ENCODE results near the gene PDE7B. TPM values are rescaled to one million over a fixed set of nuclear protein-coding genes. Genes with fewer than 3 reads are reported as not detected.

PDE7B gene
- total and polyA plus RNA-seq, 4 donors = 0.26 to 3.7 (median 1.8) TPM

GRCh38 chr6:135814043-135814442 is 37.5 kb upstream of the PDE7B start:
- WGBS, 2 donors = 94 to 95% methylated on average over 4 of the region's 4 CpGs
- Histone ChIP-seq H3K9me3 (ENCODE audit: control insufficient read depth in 4 of 4, insufficient read depth in 3 of 4, low read length in 3 of 4) (no peaks in the 10 kb centered on the region), H3K27me3 (ENCODE audit: control insufficient read depth in 3 of 3, insufficient read depth in 3 of 3, low read length in 2 of 3) (no peaks in the 10 kb centered on the region), H3K4me1 (ENCODE audit: control insufficient read depth in 5 of 5, insufficient read depth in 5 of 5, low read length in 5 of 5) (peaks cover 0 to 7% (median 3%) of the 10 kb centered on the region in 5 donors), H3K36me3 (ENCODE audit: control insufficient read depth in 4 of 4, insufficient read depth in 4 of 4, low read length in 4 of 4) (no peaks in the 10 kb centered on the region), H3K4me3 (no peak overlapping the region), H3K9ac (ENCODE audit: insufficient read depth in 1 of 2, low read length in 2 of 2) (no peak overlapping the region), H3K27ac (ENCODE audit: low read depth in 1 of 2, low read length in 1 of 2) (no peak overlapping the region)
- no peak for ATAC-seq (ENCODE audit: insufficient read depth, low FRiP score)
- no peak for DNase-seq
- TF ChIP-seq CTCF (IDR thresholded peaks at IDR 0.05; ENCODE audit: control extremely low read depth, extremely low read depth) = no peak

- Histone ChIP-seq H3K36me3 (ENCODE audit: control insufficient read depth in 4 of 4, insufficient read depth in 4 of 4, low read length in 4 of 4) (no peaks in the 10 kb centered on the region), H3K9ac (ENCODE audit: insufficient read depth in 1 of 2, low read length in 2 of 2) (no peak overlapping the region), H3K27me3 (ENCODE audit: control insufficient read depth in 3 of 3, insufficient read depth in 3 of 3, low read length in 2 of 3) (no peaks in the 10 kb centered on the region), H3K4me1 (ENCODE audit: control insufficient read depth in 5 of 5, insufficient read depth in 5 of 5, low read length in 5 of 5) (peaks cover 0 to 7% (median 3%) of the 10 kb centered on the region in 5 donors), H3K9me3 (ENCODE audit: control insufficient read depth in 4 of 4, insufficient read depth in 3 of 4, low read length in 3 of 4) (no peaks in the 10 kb centered on the region), H3K27ac (ENCODE audit: low read depth in 1 of 2, low read length in 1 of 2) (no peak overlapping the region), H3K4me3 (no peak overlapping the region)
- WGBS, 2 donors = 79 to 88% methylated on average over 4 of the region's 4 CpGs
- TF ChIP-seq CTCF (IDR thresholded peaks at IDR 0.05; ENCODE audit: control extremely low read depth, extremely low read depth) = no peak
- DNase-seq = no peak
- no peak for ATAC-seq (ENCODE audit: insufficient read depth, low FRiP score)
These were observed 36.3 kb upstream of the PDE7B start for GRCh38 chr6:135815216-135815615.

GRCh38 chr6:135817035-135817434 is 34.5 kb upstream of the PDE7B start:
- Histone ChIP-seq H3K9me3 (ENCODE audit: control insufficient read depth in 4 of 4, insufficient read depth in 3 of 4, low read length in 3 of 4) (no peaks in the 10 kb centered on the region), H3K36me3 (ENCODE audit: control insufficient read depth in 4 of 4, insufficient read depth in 4 of 4, low read length in 4 of 4) (no peaks in the 10 kb centered on the region), H3K9ac (ENCODE audit: insufficient read depth in 1 of 2, low read length in 2 of 2) (no peak overlapping the region), H3K4me1 (ENCODE audit: control insufficient read depth in 5 of 5, insufficient read depth in 5 of 5, low read length in 5 of 5) (no peaks in the 10 kb centered on the region), H3K4me3 (no peak overlapping the region), H3K27ac (ENCODE audit: low read depth in 1 of 2, low read length in 1 of 2) (no peak overlapping the region), H3K27me3 (ENCODE audit: control insufficient read depth in 3 of 3, insufficient read depth in 3 of 3, low read length in 2 of 3) (no peaks in the 10 kb centered on the region)
- no peak for TF ChIP-seq CTCF (IDR thresholded peaks at IDR 0.05; ENCODE audit: control extremely low read depth, extremely low read depth)
- DNase-seq = no peak
- WGBS, 2 donors = 94% methylated on average over 2 of the region's 2 CpGs
- no peak for ATAC-seq (ENCODE audit: insufficient read depth, low FRiP score)

- no peak overlapping the region for H3K9ac ChIP-seq (ENCODE audit: insufficient read depth in 1 of 2, low read length in 2 of 2)
- H3K36me3 ChIP-seq (ENCODE audit: control insufficient read depth in 4 of 4, insufficient read depth in 4 of 4, low read length in 4 of 4) = no peaks in the 10 kb centered on the region
- no peak for DNase-seq
- no peaks in the 10 kb centered on the region for H3K9me3 ChIP-seq (ENCODE audit: control insufficient read depth in 4 of 4, insufficient read depth in 3 of 4, low read length in 3 of 4)
- no peak overlapping the region for H3K27ac ChIP-seq (ENCODE audit: low read depth in 1 of 2, low read length in 1 of 2)
- ATAC-seq (ENCODE audit: insufficient read depth, low FRiP score) = no peak
- WGBS, 2 donors = 52 to 73% methylated on average over 2 of the region's 2 CpGs
- H3K27me3 ChIP-seq (ENCODE audit: control insufficient read depth in 3 of 3, insufficient read depth in 3 of 3, low read length in 2 of 3) = no peaks in the 10 kb centered on the region
- H3K4me1 ChIP-seq (ENCODE audit: control insufficient read depth in 5 of 5, insufficient read depth in 5 of 5, low read length in 5 of 5) = no peaks in the 10 kb centered on the region
- no peak overlapping the region for H3K4me3 ChIP-seq
- TF ChIP-seq CTCF (IDR thresholded peaks at IDR 0.05; ENCODE audit: control extremely low read depth, extremely low read depth) = no peak
These were observed 31.8 kb upstream of the PDE7B start for GRCh38 chr6:135819665-135820064.

Data from lung (tissue), 12 donors.